GM23248 (cell line): ENCODE results near the gene KLF4. TPM values are rescaled to one million over a fixed set of nuclear protein-coding genes. Genes with fewer than 3 reads are reported as not detected.

Experiments used
- DNase-seq: peaks from one replicate; pipeline ENCODE4 v3.0.0-alpha.2; 2015
- H2AFZ ChIP-seq: fragments of 200-600 bp; sonication (generic); 2 replicates; pipeline ENCODE4 v1.6.1; 2016; ENCODE audit warnings: antibody characterized with exemption
- H3F3A ChIP-seq: fragments of 200-600 bp; sonication (generic); 2 replicates; pipeline ENCODE4 v1.6.1; 2016; ENCODE audit warnings: mild to moderate bottlenecking, antibody characterized with exemption, mixed run types; ENCODE audit not compliant: insufficient read depth
- H3K27ac ChIP-seq: fragments of 200-600 bp; sonication (generic); 2 replicates; pipeline ENCODE4 v1.5.1; 2016; ENCODE audit warnings: mild to moderate bottlenecking
- H3K27me3 ChIP-seq: fragments of 200-600 bp; sonication (generic); replicated peaks from 2 replicates; pipeline ENCODE4 v1.6.1; 2016; ENCODE audit warnings: mild to moderate bottlenecking; ENCODE audit not compliant: insufficient read depth
- H3K36me3 ChIP-seq: fragments of 200-600 bp; sonication (generic); 2 replicates; pipeline ENCODE4 v1.6.1; 2016; ENCODE audit warnings: low read depth, mild to moderate bottlenecking
- H3K4me1 ChIP-seq: fragments of 200-600 bp; sonication (generic); 2 replicates; pipeline ENCODE4 v1.6.1; 2016; ENCODE audit warnings: mild to moderate bottlenecking; ENCODE audit not compliant: insufficient read depth
- H3K4me2 ChIP-seq: fragments of 200-600 bp; sonication (generic); one replicate; pipeline ENCODE4 v1.6.1; 2016; ENCODE audit warnings: mild to moderate bottlenecking; ENCODE audit not compliant: unreplicated experiment
- H3K4me3 ChIP-seq: fragments of 200-600 bp; sonication (generic); 2 replicates; pipeline ENCODE4 v1.5.1; 2016; ENCODE audit warnings: mild to moderate bottlenecking
- H3K79me2 ChIP-seq: fragments of 200-600 bp; sonication (generic); 2 replicates; pipeline ENCODE4 v1.6.1; 2016; ENCODE audit warnings: mild to moderate bottlenecking; ENCODE audit not compliant: insufficient read depth
- H3K9ac ChIP-seq: fragments of 200-600 bp; sonication (generic); 2 replicates; pipeline ENCODE4 v1.6.1; 2016; ENCODE audit warnings: mild to moderate bottlenecking
- H3K9me2 ChIP-seq: fragments of 200-600 bp; sonication (generic); 2 replicates; pipeline ENCODE4 v1.6.1; 2016; ENCODE audit warnings: mixed run types, mild to moderate bottlenecking, moderate library complexity; ENCODE audit not compliant: insufficient read depth
- H3K9me3 ChIP-seq: fragments of 200-600 bp; sonication (generic); one replicate; pipeline ENCODE4 v1.6.1; 2017; ENCODE audit warnings: low read depth
- H4K20me1 ChIP-seq: fragments of 200-600 bp; sonication (generic); 2 replicates; pipeline ENCODE4 v1.6.0; 2016; ENCODE audit not compliant: insufficient read depth
- EZH2 ChIP-seq: fragments of 200-600 bp; sonication (generic); IDR thresholded peaks from 2 replicates; pipeline ENCODE4 v1.6.1; 2018; ENCODE audit warnings: antibody characterized with exemption, mild to moderate bottlenecking; ENCODE audit not compliant: insufficient read depth, poor library complexity, severe bottlenecking
- EZH2phosphoT487 ChIP-seq: fragments of 200-600 bp; sonication (generic); IDR thresholded peaks from 2 replicates; pipeline ENCODE4 v1.6.1; 2018; ENCODE audit warnings: antibody characterized with exemption, moderate library complexity, mild to moderate bottlenecking, low read depth; ENCODE audit not compliant: insufficient read depth
- WGBS, 2 experiments: methylation state at CpG; one replicate each; pipeline ENCODE4 v1.1.6; 2015 to 2017; ENCODE audit warnings: low lambda C conversion rate in 2 of 2, low coverage in 1 of 2; ENCODE audit errors: missing lambda C conversion rate in 2 of 2; 5-methylcytosine and 5-hydroxymethylcytosine counted together
- in situ Hi-C: fragments of 300-500 bp; cut with MboI; formaldehyde crosslinking; loops from 2 replicates; pipeline ENCODE4 v1.15.0; 2020
- polyA plus RNA-seq: library from polyadenylated mRNA; unstranded; fragments of >200 nt; fragmentation: Nextera tagmentation; extraction: Ambion mirVana; gene quantifications from 2 replicates; pipeline ENCODE4 v1.2.1, GENCODE V29; 2016
- total RNA-seq: library from RNA; depleted of rRNA; stranded (reverse); fragments of >200 nt; shearing (Covaris generic); gene quantifications from 2 replicates; pipeline ENCODE4 v1.2.3, GENCODE V29; 2014

KLF4 gene
- total and polyA plus RNA-seq, 2 experiments from 2014 or later = 14.6 to 38.6 TPM

GRCh38 chr9:107486674-107487520, 2.7 kb downstream of the KLF4 start:
- Histone ChIP-seq H3K9ac (peak overlapping the region; percentile 96), H3K4me1 (peaks cover 24% of the 10 kb centered on the region), H3K79me2 (peaks cover 45% of the 10 kb centered on the region), H4K20me1 (no peaks in the 10 kb centered on the region), H3K9me2 (no peaks in the 10 kb centered on the region), H3K4me2 (peak overlapping the region; percentile 94), H3F3A (peaks cover 43% of the 10 kb centered on the region), H3K27ac (peak overlapping the region; percentile 80; the same call in 1 of the 2 replicates), H3K9me3 (no peaks in the 10 kb centered on the region), H3K4me3 (peak overlapping the region; percentile 82), H3K36me3 (peaks cover 23% of the 10 kb centered on the region), H2AFZ (no peak overlapping the region), H3K27me3 (no peaks in the 10 kb centered on the region)
- in situ Hi-C loops = loop anchor here (5.0 to 25.0 kb wide), 6 partner anchors 62 to 950 kb away; no protein-coding TSS in a partner anchor
- WGBS, 2 experiments = 17 to 22% methylated on average over 26 to 27 of the region's 31 CpGs
- no peak for TF ChIP-seq EZH2
- TF ChIP-seq EZH2phosphoT487 = no peak
- DNase-seq = peak; percentile 45

- in situ Hi-C loops = loop anchor here (5.0 to 25.0 kb wide), 6 partner anchors 61 to 952 kb away; no protein-coding TSS in a partner anchor
- H3K9ac ChIP-seq = peak overlapping the region; percentile 96
- H3K79me2 ChIP-seq = peaks cover 45% of the 10 kb centered on the region
- 36% methylated on average over 15 of the region's 15 CpGs for WGBS, 2 experiments
- H3K36me3 ChIP-seq = peaks cover 23% of the 10 kb centered on the region
- H3F3A ChIP-seq = peaks cover 44% of the 10 kb centered on the region
- H3K4me2 ChIP-seq = peak overlapping the region; percentile 94
- H4K20me1 ChIP-seq = no peaks in the 10 kb centered on the region
- no peak overlapping the region for H2AFZ ChIP-seq
- no peak for TF ChIP-seq EZH2phosphoT487
- TF ChIP-seq EZH2 = no peak
- peak overlapping the region; percentile 82 for H3K4me3 ChIP-seq
- peaks cover 25% of the 10 kb centered on the region for H3K4me1 ChIP-seq
- DNase-seq = peak; percentile 68
- 0 out of 2 replicates have a peak overlapping the region, but pooled peaks have one; percentile 1 for H3K27ac ChIP-seq
- no peaks in the 10 kb centered on the region for H3K9me3 ChIP-seq
- no peaks in the 10 kb centered on the region for H3K9me2 ChIP-seq
- no peaks in the 10 kb centered on the region for H3K27me3 ChIP-seq
Observed at GRCh38 chr9:107485458-107486043, 4.0 kb downstream of the KLF4 start.

GRCh38 chr9:107484117-107484723, 5.3 kb downstream of the KLF4 start:
- Histone ChIP-seq H3K79me2 (peaks cover 44% of the 10 kb centered on the region), H4K20me1 (no peaks in the 10 kb centered on the region), H3F3A (peaks cover 44% of the 10 kb centered on the region), H3K9me3 (no peaks in the 10 kb centered on the region), H3K27me3 (no peaks in the 10 kb centered on the region), H3K9ac (peak overlapping the region; percentile 96; the same call in 1 of the 2 replicates), H3K9me2 (no peaks in the 10 kb centered on the region), H3K4me1 (peaks cover 29% of the 10 kb centered on the region), H3K27ac (no peak overlapping the region), H2AFZ (no peak overlapping the region), H3K4me3 (peak overlapping the region; percentile 82), H3K36me3 (peaks cover 23% of the 10 kb centered on the region), H3K4me2 (peak overlapping the region; percentile 94)
- peak; percentile 84 for DNase-seq
- WGBS, 2 experiments = 50 to 53% methylated on average over 4 of the region's 4 CpGs
- in situ Hi-C loops = loop anchor here (10.0 to 25.0 kb wide), 4 partner anchors 59 to 953 kb away; no protein-coding TSS in a partner anchor
- no peak for TF ChIP-seq EZH2
- TF ChIP-seq EZH2phosphoT487 = no peak

GRCh38 chr9:107483666-107484065, 5.9 kb downstream of the KLF4 start:
- in situ Hi-C loops = loop anchor here (10.0 to 25.0 kb wide), 4 partner anchors 59 to 954 kb away; no protein-coding TSS in a partner anchor
- H4K20me1 ChIP-seq = no peaks in the 10 kb centered on the region
- peak overlapping the region; percentile 16; the same call in 1 of the 2 replicates for H3K9ac ChIP-seq
- no peaks in the 10 kb centered on the region for H3K9me2 ChIP-seq
- peaks cover 44% of the 10 kb centered on the region for H3F3A ChIP-seq
- H3K4me3 ChIP-seq = peak overlapping the region; percentile 7; the same call in 1 of the 2 replicates
- H3K27me3 ChIP-seq = no peaks in the 10 kb centered on the region
- H2AFZ ChIP-seq = no peak overlapping the region
- TF ChIP-seq EZH2 (no peak), EZH2phosphoT487 (no peak)
- peaks cover 29% of the 10 kb centered on the region for H3K4me1 ChIP-seq
- peaks cover 23% of the 10 kb centered on the region for H3K36me3 ChIP-seq
- H3K4me2 ChIP-seq = peak overlapping the region; percentile 94
- no peak for DNase-seq
- no peak overlapping the region for H3K27ac ChIP-seq
- no peaks in the 10 kb centered on the region for H3K9me3 ChIP-seq
- H3K79me2 ChIP-seq = peaks cover 39% of the 10 kb centered on the region
- WGBS, 2 experiments = 8 to 19% methylated on average over 2 of the region's 2 CpGs
